NCI-H524 (cell line): ENCODE results near the gene ARNT2.

Source experiments
- DNase-seq, 2 experiments: peaks; one replicate each; lab custom pipeline; 2025; lab: John Stamatoyannopoulos, UW

The ARNT2 gene

DNA sequence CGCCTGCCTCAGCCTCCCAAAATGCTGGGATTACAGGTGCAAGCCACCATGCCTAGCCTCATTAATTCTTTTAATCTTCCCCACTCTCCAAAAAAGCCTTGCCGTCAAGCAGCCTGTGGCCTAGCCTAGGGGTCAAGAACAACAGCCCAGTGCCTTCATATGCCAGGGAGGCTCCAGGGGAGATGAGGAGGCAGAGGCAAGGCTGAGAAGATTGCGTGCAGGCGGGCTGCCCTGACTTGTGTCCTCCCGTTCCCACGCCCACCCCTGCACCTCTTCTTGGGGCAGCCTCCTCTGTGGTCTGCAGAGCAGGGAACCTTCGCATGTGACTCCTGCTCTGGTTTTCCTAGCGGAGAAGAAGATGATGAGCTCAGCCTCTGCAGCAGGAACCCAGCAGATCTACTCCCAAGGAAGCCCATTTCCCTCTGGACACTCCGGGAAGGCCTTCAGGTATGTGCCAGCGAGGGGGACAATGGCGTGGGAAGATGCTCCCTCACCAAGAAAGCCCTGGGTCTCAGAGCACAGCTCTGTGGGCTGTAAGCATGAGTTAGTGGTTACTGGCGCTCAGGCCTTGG is 172.4 kb downstream of the ARNT2 start:
- DNase-seq = no peak

DNA sequence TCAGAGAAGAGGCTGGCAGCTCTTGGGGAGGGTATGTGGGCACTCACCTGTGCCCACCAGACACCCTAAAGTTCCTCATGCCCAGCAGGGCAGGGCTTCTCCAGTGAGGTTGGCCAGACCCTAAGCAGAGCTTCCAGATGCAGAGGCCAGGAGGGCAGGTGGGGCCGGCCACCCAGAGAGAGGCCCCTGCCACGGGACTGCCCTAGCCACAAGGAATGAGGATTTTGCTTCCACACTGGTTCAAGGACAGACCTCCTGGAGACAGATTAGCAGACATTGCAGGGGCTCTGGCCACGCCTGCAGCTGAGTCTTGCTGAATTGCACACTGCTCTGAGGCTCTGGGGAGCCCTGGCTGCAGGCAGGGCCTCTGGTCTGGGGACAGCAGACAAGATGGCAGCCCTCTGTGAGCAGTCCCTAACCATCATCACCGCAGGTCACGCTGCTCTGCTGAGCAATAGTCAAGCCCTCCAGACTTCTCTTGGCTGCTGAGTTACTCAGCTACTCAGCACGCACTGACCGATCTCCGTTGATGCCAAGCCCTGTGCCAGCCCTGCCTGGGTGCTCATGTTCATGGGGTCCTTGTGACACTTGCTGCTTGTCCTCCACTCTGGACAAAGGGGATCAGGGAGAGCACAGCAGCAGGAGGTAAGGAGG is 173.5 kb downstream of the ARNT2 start:
- DNase-seq = no peak

DNA sequence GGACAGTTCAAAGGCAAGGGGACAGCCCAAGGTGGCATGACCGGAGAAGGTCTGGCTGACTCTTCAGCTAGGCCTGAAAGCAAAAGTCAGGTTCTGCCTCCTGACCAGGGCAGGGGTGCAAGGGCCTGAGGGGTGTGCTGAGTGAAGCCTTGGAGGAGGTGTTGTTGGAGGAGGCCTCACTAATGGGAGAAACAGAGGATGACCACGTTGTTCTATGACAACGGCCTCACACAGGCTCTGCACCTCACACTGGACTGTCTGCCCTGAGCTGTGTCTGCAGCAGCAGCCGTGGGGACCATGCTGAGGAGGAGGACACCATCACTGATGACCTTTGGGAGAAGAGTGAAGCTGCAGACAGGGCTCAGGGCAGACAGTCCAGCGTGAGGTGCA is 174.0 kb downstream of the ARNT2 start:
- no peak for DNase-seq

DNA sequence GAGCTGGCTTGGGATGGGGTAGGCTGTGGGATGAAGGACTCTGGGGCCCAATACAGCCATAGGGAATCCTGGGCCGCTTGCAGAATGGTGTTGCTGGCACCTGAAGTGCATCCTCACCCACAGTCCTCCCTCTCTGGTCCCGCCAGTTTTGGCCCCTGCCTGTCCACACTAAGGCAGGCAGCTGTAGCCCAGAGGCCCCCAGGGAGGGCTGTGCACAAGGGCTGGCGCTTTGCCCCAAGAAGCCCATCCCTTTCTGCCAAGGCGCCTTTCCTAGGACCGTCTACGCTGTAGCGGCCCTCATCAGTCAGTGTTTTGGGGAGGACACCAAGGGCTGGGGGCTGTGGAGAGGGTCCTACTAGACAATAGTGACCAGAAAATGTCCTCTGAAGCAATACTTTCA is 174.7 kb downstream of the ARNT2 start:
- no peak for DNase-seq

DNA sequence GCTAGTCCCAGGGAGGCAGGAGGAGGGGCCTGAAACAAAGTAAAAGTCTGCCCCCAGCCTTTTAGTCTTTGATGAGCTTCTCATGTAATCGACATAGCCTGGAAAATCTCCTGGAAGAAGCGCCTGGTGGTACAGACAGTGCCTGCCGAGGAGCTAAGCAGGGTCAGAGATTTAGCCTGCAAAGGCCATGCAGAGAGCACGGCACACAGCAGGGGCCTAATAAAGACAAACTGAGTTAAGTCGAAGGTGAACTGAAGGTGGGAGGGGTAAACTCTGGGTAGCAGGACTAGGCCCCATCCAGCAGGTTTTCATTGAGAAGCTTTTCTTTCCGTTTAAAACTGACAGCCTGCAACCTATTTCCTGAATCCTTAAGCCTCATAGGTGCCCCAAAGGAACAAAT is 175.4 kb downstream of the ARNT2 start:
- no peak for DNase-seq

DNA sequence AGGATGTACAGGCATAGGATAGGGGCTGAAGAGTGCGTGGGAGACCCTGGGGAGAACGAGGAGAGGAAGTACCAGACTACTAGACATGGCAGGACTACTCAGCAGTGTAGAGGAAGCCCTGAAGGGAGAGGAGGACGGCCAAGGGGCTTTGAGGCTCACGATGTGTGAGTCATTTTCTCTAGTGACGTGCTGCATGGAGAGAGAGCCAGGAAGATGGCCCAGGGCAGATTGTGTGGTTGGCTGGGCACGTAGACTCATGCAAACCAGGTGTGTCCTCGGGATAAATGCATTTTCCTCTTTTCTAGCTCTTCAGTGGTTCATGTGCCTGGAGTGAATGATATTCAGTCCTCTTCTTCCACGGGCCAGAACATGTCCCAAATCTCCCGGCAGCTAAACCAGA is 175.9 kb downstream of the ARNT2 start:
- DNase-seq = no peak

DNA sequence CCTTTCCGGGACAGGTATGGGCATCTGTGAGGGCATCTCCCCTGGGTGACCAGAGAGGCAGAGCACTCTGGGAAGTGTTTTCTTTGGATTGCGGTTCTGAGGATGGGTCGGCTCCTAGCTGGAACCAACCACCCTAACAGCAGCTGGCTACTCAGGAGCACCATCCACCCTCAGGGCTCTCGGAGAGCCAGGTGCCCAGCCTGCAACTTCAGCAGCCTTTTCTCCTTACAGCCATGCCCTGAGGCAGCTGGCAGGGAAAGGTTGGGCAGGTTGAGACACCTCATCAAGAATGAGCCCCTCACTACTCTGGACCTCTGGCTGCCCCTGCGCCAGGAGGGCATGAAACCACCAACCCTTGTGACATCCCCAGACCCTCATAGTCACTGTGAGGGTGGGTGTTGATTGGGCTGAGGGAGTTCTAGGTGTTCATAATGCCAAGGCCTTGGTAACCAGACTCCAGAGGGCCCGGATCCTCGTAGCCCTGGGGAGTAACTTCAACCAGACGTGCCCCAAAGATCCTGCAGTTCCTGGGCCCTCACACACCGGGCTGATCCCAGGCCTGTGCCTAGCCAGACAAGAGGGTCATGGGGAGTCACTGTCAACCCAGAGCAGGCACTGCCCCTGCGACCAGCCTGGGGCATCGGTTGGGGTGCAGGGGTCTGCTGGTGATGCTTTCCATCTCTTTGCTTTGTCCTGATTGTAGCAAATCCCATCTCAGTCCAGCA is 176.5 kb downstream of the ARNT2 start:
- no peak for DNase-seq

DNA sequence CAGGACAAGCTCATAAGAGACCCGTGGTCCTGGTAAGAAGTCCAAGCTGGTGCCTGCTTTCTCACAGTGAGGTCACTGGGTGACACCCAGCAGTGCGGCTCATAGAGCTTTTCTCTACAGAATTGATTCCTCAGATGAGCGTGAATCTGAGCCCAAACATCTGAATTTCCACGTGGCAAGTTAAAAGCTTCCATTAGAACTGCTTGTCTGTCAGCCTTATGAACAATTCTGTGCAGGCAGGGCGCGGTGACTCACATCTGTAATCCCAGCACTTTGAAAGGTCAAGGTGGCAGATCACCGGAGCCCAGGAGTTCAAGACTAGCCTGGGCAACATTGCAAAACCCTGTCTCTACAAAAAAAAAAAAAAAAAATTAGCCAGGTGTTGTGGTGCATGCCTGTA is 177.8 kb downstream of the ARNT2 start:
- DNase-seq = no peak

DNA sequence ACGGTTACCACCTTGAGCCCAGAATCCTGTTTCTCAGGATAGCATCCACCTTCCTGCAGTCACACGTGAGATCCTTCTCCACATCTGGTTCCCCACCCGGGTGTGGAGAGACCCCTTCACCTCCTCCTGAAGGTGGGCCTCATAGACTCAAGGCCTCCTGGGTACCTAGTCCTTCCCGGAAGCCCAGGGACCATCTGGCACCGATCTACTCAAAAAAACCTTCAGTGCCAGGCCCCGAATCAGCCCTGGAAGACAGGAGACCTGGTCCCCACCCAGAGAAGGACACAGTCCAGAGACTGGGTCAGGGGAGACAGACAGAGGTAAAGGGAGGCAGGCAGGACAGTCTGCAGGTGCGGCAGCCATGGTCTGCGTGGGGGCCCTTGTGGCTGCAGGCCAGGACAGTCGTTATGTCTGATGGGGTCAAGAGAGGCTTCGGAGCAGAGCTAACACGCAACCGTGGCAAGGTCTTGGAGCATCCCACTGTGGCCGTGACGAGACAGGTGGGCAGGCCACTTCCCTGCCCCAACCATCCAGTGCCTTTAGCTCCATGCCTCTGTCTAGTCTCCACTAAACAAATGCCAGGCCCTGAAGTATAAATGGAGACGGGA is 178.7 kb downstream of the ARNT2 start:
- DNase-seq = no peak

DNA sequence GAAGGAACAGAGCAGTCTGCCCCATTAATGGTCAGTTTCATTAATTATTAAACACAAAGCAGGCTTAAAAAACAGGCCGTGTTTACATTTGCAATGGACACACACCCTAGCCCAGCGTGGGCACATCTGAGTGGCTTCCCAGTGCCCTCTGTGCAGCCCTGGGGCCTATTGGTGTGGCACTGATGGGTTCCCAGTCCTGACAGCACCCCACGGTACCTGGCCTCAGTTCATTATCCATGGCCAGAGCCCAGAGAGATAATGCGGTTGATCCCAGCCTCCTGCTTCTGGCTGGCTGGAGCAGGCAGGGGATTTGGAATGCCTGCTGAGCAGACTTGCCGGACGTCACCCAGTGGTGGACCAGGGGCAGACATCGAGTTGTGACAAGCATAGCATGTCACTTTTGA is 180.4 kb downstream of the ARNT2 start:
- DNase-seq = no peak

DNA sequence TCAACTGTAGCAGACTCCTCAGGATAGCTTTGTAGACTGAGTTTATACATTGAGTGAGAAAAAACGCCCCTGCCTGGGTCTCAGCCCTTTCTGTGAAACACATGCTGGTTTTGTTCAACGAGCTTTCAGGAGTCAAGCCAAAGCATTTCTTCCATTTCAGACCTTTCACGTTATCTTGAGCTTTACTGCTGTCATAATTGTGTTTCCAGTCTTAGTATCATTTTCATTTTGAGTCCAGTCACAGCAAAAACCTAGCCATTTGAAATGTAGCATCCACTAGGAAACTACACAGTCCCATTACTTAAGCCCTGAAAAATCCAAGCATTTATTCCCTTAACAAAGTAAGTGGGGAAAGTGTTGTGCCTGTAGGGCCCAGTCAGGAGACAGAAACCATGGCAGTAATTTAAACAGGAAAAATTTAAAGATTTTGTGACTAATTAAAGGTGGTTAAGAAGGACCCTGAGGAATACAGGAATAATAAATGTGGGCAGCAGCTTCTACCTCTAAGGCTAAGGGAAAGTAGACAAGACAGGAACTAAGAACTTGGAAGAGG is 180.9 kb downstream of the ARNT2 start:
- no peak for DNase-seq

DNA sequence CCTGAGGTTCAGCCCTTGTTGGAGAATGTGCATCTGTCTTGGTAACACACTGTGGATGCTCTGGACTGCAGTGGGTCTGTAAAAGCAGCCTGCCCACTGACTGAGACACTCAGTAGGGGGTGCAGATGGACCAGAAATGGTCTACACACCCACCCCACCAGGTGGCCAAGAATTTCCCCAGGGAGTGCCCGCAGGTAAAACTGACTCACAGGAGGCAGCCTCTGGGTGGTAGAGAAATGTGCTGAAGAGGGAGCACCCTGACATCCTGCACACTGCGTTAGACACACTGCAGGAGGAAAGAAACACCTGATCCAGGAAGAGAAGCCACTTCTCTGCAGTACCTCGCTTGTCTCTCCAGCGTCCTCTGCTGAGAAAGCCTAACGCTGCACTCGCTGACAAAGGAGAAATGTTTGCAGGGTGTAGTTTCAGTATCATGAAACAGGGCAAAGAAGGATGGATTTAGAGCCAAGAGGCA is 181.4 kb downstream of the ARNT2 start:
- no peak for DNase-seq

DNA sequence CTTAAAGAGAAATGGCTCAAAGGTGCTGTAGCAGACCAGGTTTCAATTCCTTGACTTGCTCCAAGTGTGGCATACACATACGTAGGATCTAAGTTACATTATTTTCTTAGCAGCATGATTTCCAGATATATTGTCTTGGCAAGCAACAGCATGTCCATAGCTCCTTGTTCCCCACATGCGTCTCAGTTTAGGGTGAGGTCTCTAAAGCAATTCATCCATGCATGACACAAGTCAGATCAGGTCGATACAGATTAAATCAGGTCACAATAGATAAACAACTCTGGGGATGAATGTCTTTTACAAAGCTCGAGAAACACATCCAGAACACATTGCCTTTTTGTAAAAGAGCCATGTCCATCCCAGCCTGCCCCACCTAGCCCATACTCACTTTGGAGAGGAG is 182.0 kb downstream of the ARNT2 start:
- DNase-seq = no peak

DNA sequence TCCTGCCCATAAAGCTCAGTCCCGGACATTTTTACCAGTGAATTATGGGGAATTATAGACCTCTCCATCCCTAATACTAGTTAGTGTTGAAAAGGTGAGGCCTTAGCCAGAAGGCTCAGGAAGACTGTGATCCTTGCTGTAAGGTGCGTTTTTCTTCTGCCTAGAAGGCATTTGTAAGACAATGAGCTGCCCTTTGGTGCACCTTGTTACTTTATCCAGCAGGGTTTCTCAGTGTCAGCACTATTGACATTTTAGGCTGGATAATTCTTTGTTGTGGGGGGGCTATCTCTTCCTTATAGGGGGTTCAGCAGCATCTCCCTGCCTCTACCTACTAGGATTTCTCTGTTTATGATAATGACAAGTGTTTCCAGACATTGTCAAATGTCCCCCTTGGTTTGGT is 182.8 kb downstream of the ARNT2 start:
- no peak for DNase-seq

DNA sequence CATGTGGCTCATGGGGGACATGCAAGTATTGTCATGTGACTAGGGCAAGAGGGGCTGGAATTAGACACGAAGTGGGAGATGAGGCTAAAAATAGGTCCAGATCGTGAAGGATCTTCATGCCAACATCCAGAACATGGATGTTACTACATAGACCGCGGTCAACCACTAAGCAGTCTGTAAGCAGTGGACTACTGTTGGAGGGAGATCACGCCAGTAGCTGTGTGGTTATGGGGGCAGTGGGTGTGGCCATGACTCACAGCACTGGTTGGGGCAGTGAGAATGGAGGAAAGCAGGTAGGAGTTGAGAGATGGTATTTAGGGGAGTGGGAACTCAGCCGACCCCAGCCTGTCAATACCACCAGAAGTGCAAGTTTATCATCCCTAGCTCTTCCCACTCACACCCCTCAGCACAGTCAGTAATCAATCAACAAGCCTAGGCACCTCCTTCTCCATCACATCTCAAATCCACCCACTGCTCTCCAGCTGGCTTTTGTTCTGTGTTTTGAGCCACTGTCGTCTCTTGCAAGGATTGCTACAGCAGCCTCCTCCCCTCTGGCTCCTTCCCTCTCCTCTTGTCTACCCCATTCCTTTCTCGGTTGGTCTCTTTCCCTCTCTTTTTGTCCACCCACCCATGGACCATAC is 183.8 kb downstream of the ARNT2 start:
- DNase-seq = no peak

DNA sequence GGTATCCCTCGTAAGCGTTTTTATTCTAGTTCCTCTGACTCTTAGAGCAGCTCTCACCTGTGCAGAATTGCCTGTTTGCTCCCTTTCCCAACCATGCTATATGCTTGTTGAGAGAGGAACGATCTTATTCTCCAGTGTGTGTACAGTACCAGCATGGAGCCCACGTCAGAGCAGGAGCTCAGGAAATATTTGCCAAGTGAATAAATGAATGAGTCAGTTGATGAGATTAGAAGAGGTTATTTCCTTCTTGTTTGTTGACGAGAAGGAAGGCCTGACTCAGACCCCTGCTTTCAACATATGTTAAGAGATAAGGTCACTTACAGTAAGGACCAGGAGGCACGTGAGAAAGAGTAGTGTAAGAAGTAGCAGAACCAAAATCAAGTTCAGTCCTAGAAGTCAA is 184.6 kb downstream of the ARNT2 start:
- DNase-seq = no peak

DNA sequence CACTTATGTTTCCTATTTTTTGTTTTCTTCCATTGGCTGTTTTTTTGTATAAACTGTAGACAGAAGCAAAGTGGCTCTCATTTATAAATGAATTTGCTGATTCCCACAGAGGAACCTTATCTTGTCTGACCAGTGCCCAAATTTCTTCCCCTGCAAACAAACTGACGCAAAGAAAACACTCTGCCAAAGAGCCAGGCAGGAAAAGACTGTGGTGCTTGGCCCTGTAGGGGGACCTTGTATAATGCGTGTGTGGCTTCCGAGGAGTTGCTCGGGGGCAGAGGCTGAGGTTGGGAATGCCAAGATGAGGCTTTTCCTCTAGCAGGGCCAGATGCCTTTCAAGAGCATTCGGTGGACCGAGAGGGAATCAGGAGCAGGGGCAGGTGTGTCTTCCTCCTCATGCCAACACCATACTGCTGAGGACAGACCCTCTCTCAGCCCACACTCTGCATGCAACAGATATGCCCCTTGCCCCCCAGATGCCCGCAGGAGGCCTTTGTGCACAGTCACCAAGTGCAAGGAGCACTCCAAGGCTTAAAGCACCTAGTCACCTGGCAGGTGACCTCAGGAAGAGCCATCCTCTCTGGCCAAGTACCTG is 186.7 kb downstream of the ARNT2 start:
- no peak for DNase-seq

DNA sequence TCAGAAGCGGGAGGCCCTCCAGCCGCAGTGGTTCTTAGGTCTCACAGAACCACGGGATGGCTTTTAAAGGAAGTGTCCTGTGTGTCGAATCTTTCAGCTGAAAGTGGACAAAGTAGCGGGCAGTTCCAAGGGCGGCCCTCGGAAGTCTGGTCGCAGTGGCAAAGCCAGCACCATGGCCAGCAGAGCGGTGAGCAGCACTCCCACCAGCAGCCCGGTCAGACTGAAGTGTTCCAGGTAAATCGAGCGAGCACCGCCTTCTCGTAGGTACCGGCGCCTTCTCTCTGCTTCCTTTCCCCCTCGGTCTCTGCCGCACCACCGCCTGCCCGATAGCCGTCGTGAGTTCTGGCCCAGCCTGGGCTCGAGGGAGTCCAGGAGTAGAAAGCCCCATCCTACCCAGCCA is 187.3 kb downstream of the ARNT2 start:
- DNase-seq = no peak

DNA sequence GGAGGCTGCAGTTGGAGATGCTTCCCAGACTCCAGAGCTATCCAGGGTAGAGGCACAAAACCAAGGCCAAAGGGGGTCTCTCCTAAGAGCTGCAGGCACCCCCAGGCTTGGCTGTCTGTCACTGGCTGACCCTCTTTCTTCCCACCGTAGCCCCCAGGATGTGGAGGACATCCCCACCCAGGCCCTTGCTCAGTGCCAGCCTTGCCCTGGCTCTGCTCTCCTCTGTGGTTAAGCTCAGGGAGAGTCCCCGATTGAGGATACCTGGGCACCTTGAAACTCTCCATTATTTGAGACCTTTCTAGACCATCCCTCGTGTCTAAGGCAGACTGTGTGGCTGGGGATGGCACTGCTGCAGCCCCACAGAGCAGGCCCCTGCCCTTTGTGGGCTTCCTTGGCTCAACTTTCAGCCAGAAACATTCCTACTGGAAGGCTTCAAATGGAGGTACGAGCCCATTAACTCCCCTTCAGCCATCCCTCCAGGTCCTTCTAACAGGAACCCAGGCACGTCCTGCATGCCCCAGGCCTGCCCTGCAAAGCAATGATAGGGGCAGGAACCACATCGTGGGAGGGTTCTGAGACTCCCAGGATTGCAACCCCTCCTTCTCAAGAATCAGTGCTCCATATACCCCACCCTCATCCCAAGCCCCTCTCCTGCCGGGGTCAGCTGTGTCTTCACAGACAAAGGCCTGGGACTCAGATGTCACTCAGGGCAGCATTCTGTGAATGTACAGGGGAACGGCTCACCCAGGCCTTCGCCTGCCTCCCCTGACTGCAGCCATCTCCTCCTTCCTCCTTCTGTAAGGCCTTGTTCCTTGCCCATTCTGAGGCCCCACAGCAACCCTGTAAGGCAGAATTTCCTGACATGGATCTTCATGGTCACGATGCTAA is 188.0 kb downstream of the ARNT2 start:
- no peak for DNase-seq

DNA sequence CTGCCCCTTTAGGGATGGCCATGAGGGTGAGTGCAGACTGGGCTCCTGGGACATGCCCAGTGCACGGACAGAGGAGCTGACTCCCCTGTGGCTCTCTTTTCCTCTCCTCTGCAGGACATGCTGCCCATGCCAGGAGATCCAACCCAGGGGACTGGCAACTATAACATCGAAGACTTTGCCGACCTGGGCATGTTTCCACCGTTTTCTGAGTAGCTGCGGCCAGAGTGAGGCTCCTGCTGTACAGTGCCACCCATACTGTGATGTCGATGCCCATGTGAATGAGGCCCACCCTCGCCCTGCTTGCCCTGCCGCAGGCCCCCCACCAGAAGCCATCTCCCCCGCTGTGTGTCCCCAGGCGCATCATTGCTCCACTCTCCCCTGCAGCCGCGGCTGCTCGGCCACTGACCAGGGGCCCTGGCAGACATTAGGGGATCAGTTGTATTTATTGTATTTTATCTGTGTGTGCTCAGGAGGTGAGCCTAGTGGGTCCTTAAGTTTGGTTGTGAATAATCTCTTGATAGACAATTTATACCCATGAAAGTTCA is 189.4 kb downstream of the ARNT2 start:
- no peak for DNase-seq
